Right lobe of liver (tissue), 4 donors: ENCODE data around the gene FIGLA.

Experiments used
- CTCF ChIP-seq, 4 donors: fragments of 200-600 bp in 3 of 4; fragments of 450-650 bp in 1 of 4; IDR thresholded peaks; one replicate each; pipeline versions ENCODE4 v1.5.1 to v1.8.0; 2016 to 2022; ENCODE audit warnings: antibody characterized with exemption in 4 of 4, mild to moderate bottlenecking in 2 of 4
- POLR2A ChIP-seq: fragments of 450-650 bp; IDR thresholded peaks from one replicate; pipeline ENCODE4 v1.6.1; 2017; ENCODE audit warnings: antibody characterized with exemption, mild to moderate bottlenecking
- donor health status: DM: no; HTN: no; CAD: no.
- donor health status: DM: no; HTN: no; CAD: no.
- donor health status: DM: no; HTN: yes; CAD: no.

GRCh38 chr2:70729647-70730046, 60.8 kb downstream of the FIGLA start:
- TF ChIP-seq POLR2A (no peak), CTCF (IDR thresholded peaks at IDR 0.05) (no peak)
